Stimulated activated CD4-positive, alpha-beta T cell treated with anti-CD3 and anti-CD28 coated beads, Interleukin-4, amount 100 ng/mL, for 48 hours (primary cell): ENCODE results near the gene CERK.
"Not testable (repeated sequence)": the region's sequence is repeated elsewhere in the genome, so short reads cannot be mapped to it uniquely, and the experiment has no call there.

ENCODE experiments used
- DNase-seq, 2 donors: peaks; one replicate each; pipeline ENCODE4 v3.0.0-alpha.2; 2020; ENCODE audit warnings: low read depth in 2 of 2

CERK gene

DNA sequence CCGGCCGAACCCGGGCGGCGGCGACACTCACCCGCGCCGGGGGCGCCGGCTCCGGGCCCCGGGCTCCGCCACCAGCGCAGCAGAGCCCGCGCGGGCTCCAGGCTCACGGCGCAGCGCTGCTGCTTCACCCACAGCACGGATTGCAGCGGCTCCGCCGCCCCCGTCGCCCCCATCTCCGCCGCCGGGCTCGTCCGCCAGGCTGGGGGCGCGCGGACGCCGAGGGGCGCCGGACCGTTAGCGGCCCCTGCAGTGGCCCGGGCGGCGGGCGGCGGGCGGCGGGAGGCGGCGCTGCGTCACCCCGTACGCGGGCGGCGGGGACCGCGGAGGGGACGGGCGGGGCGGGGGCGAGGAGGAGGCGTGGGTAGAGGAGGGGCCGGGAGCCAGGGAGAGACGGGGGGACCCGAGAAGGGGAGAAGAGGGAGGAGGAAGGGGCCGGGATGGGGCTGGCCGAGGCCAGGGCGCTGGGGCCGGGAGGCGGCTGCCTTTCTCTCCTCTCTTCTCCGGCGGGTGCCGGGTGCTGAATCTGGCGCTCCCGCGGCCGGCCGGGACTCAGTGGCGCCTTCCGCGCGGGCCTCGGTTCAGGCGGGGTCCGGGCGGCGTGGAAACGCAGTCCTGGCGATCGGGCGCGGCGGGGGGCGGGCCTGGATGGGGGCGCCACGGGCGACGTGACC lies at the start of gene CERK:
TSS of gene CERK (minus strand) at position 277 of the 671 bp plus-strand sequence. CDS start at position 173, 104 bp downstream.
- peak in 1 of 2 donors; percentile 52 for DNase-seq

DNA sequence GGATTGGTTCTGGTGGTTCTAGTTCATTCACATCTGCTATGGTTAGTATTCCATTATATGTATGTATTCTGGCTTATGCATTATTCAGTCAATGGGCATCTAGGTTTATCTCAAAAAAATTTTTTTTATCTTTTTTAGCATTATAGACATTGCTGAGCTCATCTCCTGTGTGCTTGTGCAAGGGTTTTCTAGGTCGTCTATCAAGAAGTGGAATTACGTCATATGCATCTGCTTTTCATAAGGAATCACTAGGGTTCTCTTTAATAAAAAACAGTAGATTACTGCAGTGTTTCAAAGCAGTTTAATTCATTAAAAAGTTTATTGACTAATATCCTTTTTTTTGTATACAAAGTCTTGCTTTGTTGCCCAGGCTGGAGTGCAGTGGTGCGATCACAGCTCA lies 45.7 kb upstream of the CERK start:
- DNase-seq = no peak

DNA sequence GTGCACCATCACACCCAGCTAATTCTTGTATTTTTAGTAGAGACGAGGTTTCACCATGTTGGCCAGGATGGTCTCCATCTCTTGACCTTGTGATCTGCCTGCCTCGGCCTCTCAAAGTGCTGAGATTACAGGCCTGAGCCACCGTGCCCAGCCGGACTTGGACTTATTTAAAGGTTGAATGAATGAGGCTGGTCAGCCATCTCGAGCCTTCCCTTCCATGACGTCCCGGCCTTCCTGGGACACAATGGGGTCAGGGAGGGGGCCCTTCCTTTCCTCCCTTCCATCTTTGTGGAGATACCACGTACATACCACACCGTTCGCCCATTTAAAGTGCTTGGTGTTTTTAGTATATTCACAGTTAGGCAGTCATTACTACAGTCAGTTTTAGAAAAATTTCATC lies 44.1 kb upstream of the CERK start:
- DNase-seq = not testable (repeated sequence)

- DNase-seq = no peak
Observed at GRCh38 chr22:46781291-46781690, 43.2 kb upstream of the CERK start.

- no peak for DNase-seq
Observed at GRCh38 chr22:46780453-46780852, 42.4 kb upstream of the CERK start.

GRCh38 chr22:46779651-46780050 lies 41.6 kb upstream of the CERK start:
- no peak for DNase-seq

- DNase-seq = no peak
Observed at GRCh38 chr22:46779023-46779422, 41.0 kb upstream of the CERK start.

- DNase-seq = no peak
Observed at GRCh38 chr22:46777609-46777970, 39.5 kb upstream of the CERK start.

- no peak for DNase-seq
Observed at GRCh38 chr22:46776876-46777608, 39.0 kb upstream of the CERK start.

GRCh38 chr22:46775850-46776826 lies 38.1 kb upstream of the CERK start:
- no peak for DNase-seq

GRCh38 chr22:46774980-46775849 lies 37.2 kb upstream of the CERK start:
- no peak for DNase-seq

- DNase-seq = no peak
Observed at GRCh38 chr22:46774253-46774979, 36.4 kb upstream of the CERK start.

- DNase-seq = no peak
Observed at GRCh38 chr22:46773076-46773475, 35.0 kb upstream of the CERK start.

- DNase-seq = no peak
Observed at GRCh38 chr22:46770726-46771125, 32.7 kb upstream of the CERK start.

DNA sequence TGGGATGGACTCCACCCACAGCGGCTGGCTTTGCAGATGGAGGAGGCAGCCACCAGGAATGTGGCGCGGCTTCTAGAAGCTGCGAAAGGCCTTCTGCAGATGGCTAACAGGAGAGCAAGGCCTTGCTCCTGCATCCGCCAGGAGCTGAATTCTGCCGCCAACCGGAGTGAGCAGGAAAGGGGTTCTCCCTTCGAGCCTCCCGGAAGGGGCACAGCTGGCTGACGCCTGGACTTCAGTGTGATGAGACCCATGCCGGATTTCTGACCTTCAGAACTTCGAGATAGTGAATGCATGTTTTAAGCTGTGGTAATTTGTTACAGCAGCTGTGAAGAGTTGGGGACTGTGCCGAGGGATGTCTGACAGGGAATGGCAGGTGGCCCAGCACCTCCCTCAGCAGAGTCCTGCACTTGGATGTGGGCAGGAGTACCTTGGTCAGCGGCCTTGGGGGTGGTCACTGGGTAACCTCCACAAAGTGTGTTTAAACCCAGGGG lies 32.1 kb upstream of the CERK start:
- no peak for DNase-seq

DNA sequence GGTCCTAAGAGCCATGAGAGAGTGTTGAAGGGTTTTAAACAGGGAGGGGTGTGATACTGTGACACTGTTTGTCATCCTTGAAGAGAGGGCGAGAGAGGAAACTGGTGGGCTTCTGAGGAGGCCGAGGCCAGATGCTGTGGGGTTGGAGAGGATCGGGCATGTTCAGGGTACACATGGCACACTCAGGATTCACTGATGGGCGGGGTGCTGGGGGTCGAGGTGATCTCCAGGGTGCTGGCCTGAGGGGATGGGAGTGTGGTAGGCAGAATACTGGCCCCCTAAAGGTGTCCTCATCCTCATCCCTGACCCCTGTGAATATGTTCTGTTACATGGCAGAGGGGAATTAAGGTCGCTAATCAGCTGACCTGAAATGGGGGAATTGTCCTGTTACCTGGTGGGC lies 31.7 kb upstream of the CERK start:
- DNase-seq = no peak

GRCh38 chr22:46769191-46769675 lies 31.2 kb upstream of the CERK start:
- DNase-seq = no peak

DNA sequence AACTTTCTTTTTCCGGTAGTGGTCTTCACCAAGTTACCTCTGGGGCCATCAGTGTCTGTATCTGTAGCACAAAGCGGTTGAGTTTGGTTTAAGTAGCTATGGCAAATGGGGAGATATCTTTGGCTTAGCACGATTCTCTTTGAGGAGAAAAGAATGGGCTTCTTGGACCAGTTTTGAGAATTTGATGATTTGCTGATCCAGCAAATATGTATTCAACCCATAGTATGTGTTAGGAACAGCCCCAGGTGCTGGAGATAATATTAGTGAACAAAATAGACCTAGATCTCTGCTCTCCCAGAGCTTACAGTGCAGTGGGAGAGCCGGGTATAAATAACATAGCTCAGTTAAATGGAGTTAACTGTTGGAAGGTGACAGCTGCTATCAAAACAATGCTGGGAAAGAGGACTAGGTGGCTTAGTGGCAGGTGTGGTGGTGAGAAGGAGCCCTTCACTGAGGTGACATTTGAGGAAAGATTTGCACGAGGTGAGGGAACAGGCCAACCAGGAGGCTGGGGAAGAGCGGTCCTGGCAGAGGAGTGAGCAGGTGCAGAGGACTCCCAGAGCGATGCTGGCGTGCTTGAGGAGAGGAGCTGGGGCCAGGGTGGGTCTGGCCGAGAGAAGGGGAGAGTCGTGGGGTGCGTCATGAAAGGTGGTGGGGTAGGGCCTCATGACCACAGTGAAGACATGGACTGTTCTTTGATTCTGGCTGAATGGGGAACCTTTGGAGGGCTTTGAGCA lies 29.4 kb upstream of the CERK start:
- no peak for DNase-seq

DNA sequence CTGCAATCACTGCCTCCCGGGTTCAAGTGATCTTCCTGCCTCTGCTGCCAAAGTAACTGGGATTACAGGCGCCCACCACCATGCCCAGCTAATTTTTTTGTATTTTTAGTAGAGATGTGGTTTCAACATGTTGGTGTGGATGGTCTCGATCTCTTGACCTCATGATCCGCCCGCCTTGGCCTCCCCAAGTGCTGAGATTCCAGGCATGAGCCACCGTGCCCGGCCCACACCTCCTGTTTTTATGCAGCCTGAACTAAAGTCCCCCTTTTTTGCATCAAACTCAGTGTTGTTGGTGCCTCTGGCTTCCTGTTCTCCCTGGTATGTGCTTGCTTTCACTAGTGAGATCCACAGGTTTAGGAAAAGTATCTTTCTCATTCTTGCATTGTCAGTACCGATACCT lies 28.6 kb upstream of the CERK start:
- DNase-seq = no peak
